ENCODE data around the gene MAP3K5.
A peak's percentile ranks its signal among the peaks of the same experiment; 100 is the strongest.

The MAP3K5 gene

GRCh38 chr6:136706430-136706829 is 85.8 kb downstream of the MAP3K5 start:
- no peak overlapping the region for H3K4ac ChIP-seq (ENCODE audit: low read depth, low read length)

GRCh38 chr6:136703331-136703865 is 88.9 kb downstream of the MAP3K5 start:
- H2AK5ac ChIP-seq (ENCODE audit: low read length), result no peak overlapping the region
- no peak overlapping the region for H2AFZ ChIP-seq (ENCODE audit: insufficient read depth, low read length, poor library complexity)
- H3K27ac ChIP-seq (ENCODE audit: low read depth, low read length), result no peak overlapping the region
- WGBS (ENCODE audit: extremely low coverage, insufficient coverage, insufficient read length), result no CpG with 5 or more reads among the region's 7 CpGs
- H3K79me1 ChIP-seq (ENCODE audit: low read length), result no peaks in the 10 kb centered on the region
- H4K8ac ChIP-seq (ENCODE audit: low read depth, low read length), result no peak overlapping the region
- H3K4me2 ChIP-seq (ENCODE audit: low read length), result no peak overlapping the region
- no peaks in the 10 kb centered on the region for H3K9me3 ChIP-seq (ENCODE audit: insufficient read depth, low read depth, low read length)
- no peak overlapping the region for H3K9ac ChIP-seq (ENCODE audit: low read length)
- H2BK120ac ChIP-seq (ENCODE audit: insufficient read depth, low read length, poor library complexity), result no peak overlapping the region
- no peaks in the 10 kb centered on the region for H3K36me3 ChIP-seq (ENCODE audit: control insufficient read depth in 1 of 2, insufficient read depth in 2 of 2, low read length in 2 of 2)
- H3K4me1 ChIP-seq (ENCODE audit: control insufficient read depth in 1 of 2, insufficient read depth in 2 of 2, low read length in 2 of 2), result peaks cover 4% of the 10 kb centered on the region in 2 experiments
- H3K4me3 ChIP-seq (ENCODE audit: low read depth, low read length), result no peak overlapping the region
- H3K14ac ChIP-seq (ENCODE audit: low read length), result no peak overlapping the region
- no peak overlapping the region for H4K12ac ChIP-seq (ENCODE audit: low read depth, low read length)
- H4K91ac ChIP-seq (ENCODE audit: low read depth, low read length), result no peak overlapping the region
- no peaks in the 10 kb centered on the region for H3K27me3 ChIP-seq (ENCODE audit: insufficient read depth, low read length)
- H3K23ac ChIP-seq (ENCODE audit: low read length), result no peak overlapping the region
- H3K79me2 ChIP-seq (ENCODE audit: control insufficient read depth, insufficient read depth, low read length, poor library complexity), result no peaks in the 10 kb centered on the region
- no peak for DNase-seq
- no peak overlapping the region for H3K18ac ChIP-seq (ENCODE audit: low read length)
- H3K4ac ChIP-seq (ENCODE audit: low read depth, low read length), result no peak overlapping the region
- H2BK12ac ChIP-seq (ENCODE audit: low read length), result no peak overlapping the region
- H2BK5ac ChIP-seq (ENCODE audit: low read depth, low read length, poor library complexity), result no peak overlapping the region

More at GRCh38 chr6:136706430-136706829, 85.8 kb downstream of the MAP3K5 start:
- no peak overlapping the region for H2BK5ac ChIP-seq (ENCODE audit: low read depth, low read length, poor library complexity)
- H3K27me3 ChIP-seq (ENCODE audit: insufficient read depth, low read length), result no peaks in the 10 kb centered on the region
- no peak overlapping the region for H3K14ac ChIP-seq (ENCODE audit: low read length)
- no peak overlapping the region for H4K91ac ChIP-seq (ENCODE audit: low read depth, low read length)
- H3K27ac ChIP-seq (ENCODE audit: low read depth, low read length), result no peak overlapping the region
- H3K4me2 ChIP-seq (ENCODE audit: low read length), result no peak overlapping the region
- H3K79me2 ChIP-seq (ENCODE audit: control insufficient read depth, insufficient read depth, low read length, poor library complexity), result no peaks in the 10 kb centered on the region
- no peaks in the 10 kb centered on the region for H3K9me3 ChIP-seq (ENCODE audit: insufficient read depth, low read depth, low read length)
- no CpG with 5 or more reads among the region's 5 CpGs for WGBS (ENCODE audit: extremely low coverage, insufficient coverage, insufficient read length)
- H3K9ac ChIP-seq (ENCODE audit: low read length), result no peak overlapping the region
- H3K36me3 ChIP-seq (ENCODE audit: control insufficient read depth in 1 of 2, insufficient read depth in 2 of 2, low read length in 2 of 2), result no peaks in the 10 kb centered on the region
- H3K79me1 ChIP-seq (ENCODE audit: low read length), result no peaks in the 10 kb centered on the region
- H3K18ac ChIP-seq (ENCODE audit: low read length), result no peak overlapping the region
- no peak overlapping the region for H4K12ac ChIP-seq (ENCODE audit: low read depth, low read length)
- no peak overlapping the region for H2BK120ac ChIP-seq (ENCODE audit: insufficient read depth, low read length, poor library complexity)
- DNase-seq, result no peak
- H2AK5ac ChIP-seq (ENCODE audit: low read length), result no peak overlapping the region
- H3K23ac ChIP-seq (ENCODE audit: low read length), result no peak overlapping the region
- no peak overlapping the region for H4K8ac ChIP-seq (ENCODE audit: low read depth, low read length)
- no peak overlapping the region for H3K4me3 ChIP-seq (ENCODE audit: low read depth, low read length)
- no peak overlapping the region for H2BK12ac ChIP-seq (ENCODE audit: low read length)
- no peak overlapping the region for H2AFZ ChIP-seq (ENCODE audit: insufficient read depth, low read length, poor library complexity)
- no peaks in the 10 kb centered on the region for H3K4me1 ChIP-seq (ENCODE audit: control insufficient read depth in 1 of 2, insufficient read depth in 2 of 2, low read length in 2 of 2)

GRCh38 chr6:136701045-136701444 is 91.2 kb downstream of the MAP3K5 start:
- H3K27ac ChIP-seq (ENCODE audit: low read depth, low read length), result no peak overlapping the region
- H3K79me2 ChIP-seq (ENCODE audit: control insufficient read depth, insufficient read depth, low read length, poor library complexity), result no peaks in the 10 kb centered on the region
- H3K4me3 ChIP-seq (ENCODE audit: low read depth, low read length), result no peak overlapping the region
- H3K14ac ChIP-seq (ENCODE audit: low read length), result no peak overlapping the region
- H4K12ac ChIP-seq (ENCODE audit: low read depth, low read length), result no peak overlapping the region
- no peak overlapping the region for H4K8ac ChIP-seq (ENCODE audit: low read depth, low read length)
- no peak overlapping the region for H4K91ac ChIP-seq (ENCODE audit: low read depth, low read length)
- no peak overlapping the region for H3K4me2 ChIP-seq (ENCODE audit: low read length)
- H3K9ac ChIP-seq (ENCODE audit: low read length), result no peak overlapping the region
- peaks cover 4 to 6% of the 10 kb centered on the region in 2 experiments for H3K4me1 ChIP-seq (ENCODE audit: control insufficient read depth in 1 of 2, insufficient read depth in 2 of 2, low read length in 2 of 2)
- WGBS (ENCODE audit: extremely low coverage, insufficient coverage, insufficient read length), result no CpG with 5 or more reads among the region's 3 CpGs
- no peak overlapping the region for H3K4ac ChIP-seq (ENCODE audit: low read depth, low read length)
- no peak overlapping the region for H2AFZ ChIP-seq (ENCODE audit: insufficient read depth, low read length, poor library complexity)
- DNase-seq, result peak in 1 of 2 donors; percentile 14
- no peak overlapping the region for H2BK120ac ChIP-seq (ENCODE audit: insufficient read depth, low read length, poor library complexity)
- peaks cover 2% of the 10 kb centered on the region for H3K79me1 ChIP-seq (ENCODE audit: low read length)
- H3K9me3 ChIP-seq (ENCODE audit: insufficient read depth, low read depth, low read length), result no peaks in the 10 kb centered on the region
- no peak overlapping the region for H2BK5ac ChIP-seq (ENCODE audit: low read depth, low read length, poor library complexity)
- H3K18ac ChIP-seq (ENCODE audit: low read length), result no peak overlapping the region
- no peak overlapping the region for H2BK12ac ChIP-seq (ENCODE audit: low read length)
- no peak overlapping the region for H2AK5ac ChIP-seq (ENCODE audit: low read length)
- no peaks in the 10 kb centered on the region for H3K36me3 ChIP-seq (ENCODE audit: control insufficient read depth in 1 of 2, insufficient read depth in 2 of 2, low read length in 2 of 2)
- H3K23ac ChIP-seq (ENCODE audit: low read length), result no peak overlapping the region
- H3K27me3 ChIP-seq (ENCODE audit: insufficient read depth, low read length), result no peaks in the 10 kb centered on the region

GRCh38 chr6:136699358-136699757 is 92.9 kb downstream of the MAP3K5 start:
- H3K4me3 ChIP-seq (ENCODE audit: low read depth, low read length), result no peak overlapping the region
- WGBS (ENCODE audit: extremely low coverage, insufficient coverage, insufficient read length), result no CpG with 5 or more reads among the region's 5 CpGs
- H4K8ac ChIP-seq (ENCODE audit: low read depth, low read length), result no peak overlapping the region
- no peaks in the 10 kb centered on the region for H3K27me3 ChIP-seq (ENCODE audit: insufficient read depth, low read length)
- H3K23ac ChIP-seq (ENCODE audit: low read length), result no peak overlapping the region
- no peak overlapping the region for H4K91ac ChIP-seq (ENCODE audit: low read depth, low read length)
- no peaks in the 10 kb centered on the region for H3K36me3 ChIP-seq (ENCODE audit: control insufficient read depth in 1 of 2, insufficient read depth in 2 of 2, low read length in 2 of 2)
- no peaks in the 10 kb centered on the region for H3K9me3 ChIP-seq (ENCODE audit: insufficient read depth, low read depth, low read length)
- H3K4me1 ChIP-seq (ENCODE audit: control insufficient read depth in 1 of 2, insufficient read depth in 2 of 2, low read length in 2 of 2), result peaks cover 4 to 6% of the 10 kb centered on the region in 2 experiments
- H3K79me1 ChIP-seq (ENCODE audit: low read length), result peaks cover 2% of the 10 kb centered on the region
- H2BK5ac ChIP-seq (ENCODE audit: low read depth, low read length, poor library complexity), result no peak overlapping the region
- no peak overlapping the region for H3K27ac ChIP-seq (ENCODE audit: low read depth, low read length)
- H3K4me2 ChIP-seq (ENCODE audit: low read length), result no peak overlapping the region
- H2BK120ac ChIP-seq (ENCODE audit: insufficient read depth, low read length, poor library complexity), result no peak overlapping the region
- H2AFZ ChIP-seq (ENCODE audit: insufficient read depth, low read length, poor library complexity), result no peak overlapping the region
- DNase-seq, result no peak
- H3K79me2 ChIP-seq (ENCODE audit: control insufficient read depth, insufficient read depth, low read length, poor library complexity), result no peaks in the 10 kb centered on the region
- no peak overlapping the region for H3K9ac ChIP-seq (ENCODE audit: low read length)
- H2BK12ac ChIP-seq (ENCODE audit: low read length), result no peak overlapping the region
- no peak overlapping the region for H3K14ac ChIP-seq (ENCODE audit: low read length)
- no peak overlapping the region for H3K4ac ChIP-seq (ENCODE audit: low read depth, low read length)
- H3K18ac ChIP-seq (ENCODE audit: low read length), result no peak overlapping the region
- no peak overlapping the region for H4K12ac ChIP-seq (ENCODE audit: low read depth, low read length)
- H2AK5ac ChIP-seq (ENCODE audit: low read length), result no peak overlapping the region

All from trophoblast cell (in vitro differentiated cells and primary cell).